Measurements from ENCODE around the gene GRN.
A peak's percentile ranks its signal among the peaks of the same experiment; 100 is the strongest.

The GRN gene

DNA sequence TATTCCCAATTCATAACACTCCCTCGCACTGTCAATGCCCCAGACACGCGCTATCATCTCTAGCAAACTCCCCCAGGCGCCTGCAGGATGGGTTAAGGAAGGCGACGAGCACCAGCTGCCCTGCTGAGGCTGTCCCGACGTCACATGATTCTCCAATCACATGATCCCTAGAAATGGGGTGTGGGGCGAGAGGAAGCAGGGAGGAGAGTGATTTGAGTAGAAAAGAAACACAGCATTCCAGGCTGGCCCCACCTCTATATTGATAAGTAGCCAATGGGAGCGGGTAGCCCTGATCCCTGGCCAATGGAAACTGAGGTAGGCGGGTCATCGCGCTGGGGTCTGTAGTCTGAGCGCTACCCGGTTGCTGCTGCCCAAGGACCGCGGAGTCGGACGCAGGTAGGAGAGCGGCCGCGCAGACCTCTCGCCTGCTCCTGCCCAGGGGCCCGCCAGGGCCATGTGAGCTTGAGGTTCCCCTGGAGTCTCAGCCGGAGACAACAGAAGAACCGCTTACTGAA lies at the start of gene GRN:
Gene GRN (plus strand): TSS at position 364 of the 515 bp plus-strand sequence. CDS start 3,863 bp downstream, outside the sequence.
- peak; percentile 57 to 83 (median 65) for DNase-seq (ENCODE audit: low read depth in 4 of 4, low spot score in 1 of 4)

DNA sequence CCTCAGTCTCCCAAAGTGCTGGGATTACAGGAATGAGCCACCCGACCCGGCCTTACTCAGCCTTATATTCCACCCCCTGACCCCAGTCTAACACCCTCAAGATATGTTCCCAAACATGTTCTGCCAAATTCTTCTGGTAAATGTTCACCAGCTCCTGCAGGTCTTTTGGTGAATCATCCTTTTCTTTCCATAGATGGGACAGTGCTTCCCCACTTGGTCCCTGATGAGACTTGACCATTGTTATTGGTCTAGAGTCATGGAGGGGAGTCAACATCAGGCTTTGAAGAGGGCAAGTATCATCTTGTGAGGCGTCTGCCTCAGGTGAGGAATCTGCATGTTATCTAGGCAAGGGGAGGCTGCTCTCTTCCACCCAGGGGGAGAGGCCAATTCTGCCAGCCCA lies 47.1 kb upstream of the GRN start:
- DNase-seq (ENCODE audit: low read depth in 4 of 4, low spot score in 1 of 4), result no peak

DNA sequence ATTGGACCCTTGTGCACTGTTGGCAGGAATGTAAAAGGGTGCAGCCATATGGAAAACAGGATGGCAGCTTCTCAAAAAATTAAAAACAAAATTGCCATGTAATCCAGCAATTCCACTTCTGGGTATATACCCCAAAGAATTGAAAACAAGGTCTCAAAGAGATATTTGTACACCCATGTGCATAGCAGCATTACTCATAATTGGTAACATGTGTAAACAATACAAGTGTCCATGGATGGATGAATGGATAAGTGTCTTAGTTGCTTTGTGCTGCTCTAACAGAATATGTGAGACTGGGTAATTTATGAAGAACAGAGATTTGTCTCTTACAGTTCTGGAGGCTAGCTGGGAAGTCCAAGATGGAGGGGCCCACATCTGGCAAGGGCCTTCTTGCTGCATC lies 40.5 kb upstream of the GRN start:
- no peak for DNase-seq (ENCODE audit: low read depth in 4 of 4, low spot score in 1 of 4)

DNA sequence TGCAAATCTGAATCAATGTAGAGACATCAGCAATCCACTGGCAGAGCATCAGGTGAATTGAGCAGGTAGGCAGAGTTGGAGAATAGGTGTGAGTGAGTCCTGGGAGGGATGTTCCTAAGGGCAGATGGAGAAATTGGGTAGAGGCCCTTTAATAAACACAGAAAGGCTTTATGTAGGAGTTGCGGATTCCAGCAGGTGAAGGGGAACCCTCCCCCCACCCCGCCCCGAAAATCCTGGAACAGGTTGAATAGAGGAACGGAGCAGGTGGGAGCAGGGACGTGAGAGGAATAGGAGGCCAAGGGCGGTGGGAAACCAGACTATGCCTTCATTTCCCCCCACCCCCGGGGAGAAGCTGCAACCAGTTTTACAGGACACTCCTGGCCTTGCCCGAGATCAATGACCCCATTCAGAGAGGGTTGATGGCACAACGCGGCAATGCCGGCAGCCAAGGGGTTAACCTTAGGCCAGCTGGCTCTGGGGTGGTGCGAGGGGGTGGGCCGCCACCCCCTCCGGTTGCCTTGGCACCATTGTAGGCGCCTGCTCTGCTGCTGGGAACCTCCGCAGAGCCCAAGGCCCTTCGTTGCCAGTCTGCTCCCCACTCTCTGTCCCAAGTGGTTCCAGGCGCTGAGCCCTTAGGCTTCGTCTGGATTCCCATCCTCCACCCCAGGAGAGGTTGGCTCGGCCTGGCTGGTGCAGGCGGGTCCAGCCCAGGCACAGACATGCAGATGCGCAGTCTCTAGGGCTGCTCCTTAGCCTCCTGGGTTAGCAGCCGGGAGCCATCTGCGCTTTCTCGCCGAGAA lies 37.5 kb upstream of the GRN start:
- DNase-seq (ENCODE audit: low read depth in 4 of 4, low spot score in 1 of 4), result no peak

DNA sequence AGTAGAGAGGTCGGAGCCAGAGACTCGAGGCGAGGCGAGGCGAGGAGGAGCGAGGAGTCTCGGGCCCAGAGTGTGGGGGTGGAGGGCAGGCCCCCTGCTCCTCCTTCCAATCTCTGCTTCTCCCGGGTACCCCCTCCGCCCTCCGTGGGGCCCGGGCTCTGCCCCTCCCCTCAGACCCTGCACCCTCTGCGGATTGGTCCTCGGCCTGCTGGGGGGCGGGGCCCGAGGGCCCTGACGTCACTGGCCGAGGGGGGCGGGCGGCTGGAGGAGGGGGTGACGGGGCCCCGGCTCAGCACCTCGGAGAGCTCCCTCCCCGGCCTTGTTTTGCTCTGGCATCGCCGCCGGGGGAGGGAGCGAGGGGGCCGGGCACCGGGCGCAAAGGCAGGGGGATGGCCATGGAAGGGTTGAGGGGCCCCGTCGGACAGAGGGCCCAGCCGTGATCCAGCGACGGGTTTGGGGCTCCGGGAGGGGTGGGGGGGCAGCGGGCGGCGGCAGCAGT lies 36.7 kb upstream of the GRN start, which contains the start of gene RUNDC3A:
Gene RUNDC3A (plus strand): TSS at position 282 of the 499 bp plus-strand sequence. CDS start 232 bp downstream, outside the sequence.
- DNase-seq (ENCODE audit: low read depth in 4 of 4, low spot score in 1 of 4), result peak; percentile 61 to 76 (median 72)

DNA sequence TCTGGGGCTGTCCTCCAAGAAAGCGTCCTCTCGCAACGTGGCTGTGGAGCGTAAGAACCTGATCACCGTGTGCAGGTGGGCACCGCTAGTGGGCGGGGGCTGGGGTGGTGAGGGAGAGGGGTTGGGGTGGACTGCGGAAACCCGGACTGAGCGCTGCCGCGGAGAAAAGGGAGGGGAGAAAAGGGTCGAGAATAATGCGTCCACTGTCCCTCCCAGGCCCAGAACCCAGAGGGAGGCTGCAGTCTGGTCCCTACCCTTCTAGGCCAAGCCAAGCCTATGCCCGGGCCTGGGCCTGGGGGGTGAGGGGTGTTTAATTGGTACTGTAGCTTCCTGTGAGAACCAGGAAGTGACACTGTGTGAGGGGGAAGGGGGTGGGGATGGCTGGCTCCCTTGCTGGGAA lies 36.2 kb upstream of the GRN start:
- DNase-seq (ENCODE audit: low read depth in 4 of 4, low spot score in 1 of 4), result no peak

DNA sequence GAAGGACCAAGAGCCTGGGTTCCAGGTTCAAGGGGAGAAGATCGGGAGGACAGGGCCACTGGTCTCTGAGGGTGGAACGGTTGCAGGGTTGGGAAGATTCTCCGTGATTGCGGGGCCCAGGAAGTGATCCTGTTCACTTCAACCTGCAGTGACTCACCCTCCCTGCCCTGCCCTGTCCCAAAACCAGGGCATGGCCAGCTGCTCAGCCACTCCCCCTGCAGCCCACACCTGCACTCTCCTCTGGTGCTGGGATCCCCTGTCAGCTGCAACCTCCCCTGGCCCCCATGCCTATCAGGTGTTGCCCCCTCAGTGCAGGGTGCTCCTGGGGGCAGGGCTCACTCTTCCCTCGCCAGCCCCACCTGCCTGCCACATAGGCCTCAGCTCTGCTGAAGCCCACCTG lies 35.6 kb upstream of the GRN start:
- DNase-seq (ENCODE audit: low read depth in 4 of 4, low spot score in 1 of 4), result no peak

DNA sequence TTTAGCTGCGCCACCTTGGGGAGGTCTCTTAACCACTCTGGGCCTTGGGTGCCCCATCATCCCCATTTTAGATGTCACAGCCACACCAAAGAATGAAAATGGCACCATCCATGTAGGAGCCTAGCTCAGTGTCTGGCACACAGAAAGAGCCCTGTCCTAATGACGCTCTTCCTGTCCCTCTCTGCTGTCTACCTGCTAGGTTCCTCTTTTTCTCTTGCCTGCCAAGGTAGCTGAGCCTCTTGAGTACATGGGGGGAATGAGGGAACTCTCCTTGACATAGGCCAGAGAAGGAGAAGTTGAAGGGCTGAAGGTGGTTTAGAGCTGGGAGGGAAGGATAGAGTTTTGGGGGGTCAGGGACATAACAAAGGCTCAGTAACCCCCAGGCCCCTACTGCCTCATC lies 34.9 kb upstream of the GRN start:
- no peak for DNase-seq (ENCODE audit: low read depth in 4 of 4, low spot score in 1 of 4)

DNA sequence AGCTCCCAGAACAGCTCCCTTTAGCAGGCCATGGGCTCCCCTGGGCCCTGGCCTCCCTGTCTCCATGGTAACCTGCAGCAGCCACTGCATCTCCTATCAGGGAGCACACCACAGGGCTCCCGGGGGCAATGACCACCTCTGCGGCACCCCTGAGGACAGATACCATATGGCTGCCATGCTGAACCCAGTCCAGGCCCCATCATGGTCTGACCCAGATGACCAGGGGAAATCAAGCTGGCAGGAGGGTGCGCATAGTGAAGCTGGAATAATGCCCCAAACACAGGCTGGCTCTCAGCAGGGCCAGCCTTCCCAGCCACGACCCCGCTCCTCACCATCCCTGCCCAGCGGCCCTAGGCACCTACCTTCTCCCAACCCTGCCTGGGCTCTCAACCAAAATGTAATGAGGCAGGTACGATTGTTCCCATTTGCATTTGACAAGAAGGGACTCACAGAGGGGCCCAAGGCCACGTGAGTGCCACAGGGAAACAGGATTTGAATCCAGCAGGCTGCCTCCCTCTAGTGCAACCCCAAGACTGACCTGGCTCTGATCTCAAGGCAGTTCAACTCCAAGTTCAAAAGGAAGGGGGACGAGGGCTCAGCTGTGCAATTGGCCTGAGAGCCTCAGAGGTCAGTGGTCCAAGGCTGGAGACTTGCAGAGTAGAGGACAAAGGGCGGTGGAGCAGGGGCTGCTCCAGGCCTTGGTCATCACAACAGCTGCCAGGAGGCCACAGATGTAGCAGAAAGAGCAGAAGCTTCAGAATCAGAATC lies 34.3 kb upstream of the GRN start:
- DNase-seq (ENCODE audit: low read depth in 4 of 4, low spot score in 1 of 4), result no peak

DNA sequence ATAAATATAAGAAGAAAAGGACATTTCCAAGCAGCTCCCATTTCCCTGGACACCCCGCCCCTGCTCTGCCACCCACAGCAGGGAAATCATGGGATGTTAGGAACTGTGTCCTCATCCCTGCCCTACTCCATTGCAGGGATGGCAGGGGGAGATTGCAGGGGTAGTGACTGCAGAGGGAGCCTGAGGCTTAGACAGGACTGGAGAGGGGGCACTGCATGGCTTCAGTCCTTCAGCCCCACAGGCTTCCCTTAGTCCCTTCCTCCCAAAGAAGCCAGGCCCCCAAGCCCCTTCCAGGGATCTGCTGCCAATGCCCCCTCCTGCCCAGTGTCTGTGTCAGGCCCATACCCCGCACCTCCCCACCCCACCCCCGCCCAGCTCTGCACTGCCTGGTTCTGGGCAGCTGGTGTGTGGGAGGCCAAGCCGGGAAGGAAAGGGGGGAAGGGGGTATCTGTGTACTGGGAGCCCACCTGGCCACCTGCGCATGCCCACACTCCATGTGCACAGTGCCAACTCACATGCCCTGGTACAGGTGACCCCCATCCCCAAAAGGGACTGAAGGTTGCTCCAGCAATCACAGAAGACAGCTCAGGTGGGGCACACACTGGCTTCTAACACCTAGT lies 33.4 kb upstream of the GRN start:
- DNase-seq (ENCODE audit: low read depth in 4 of 4, low spot score in 1 of 4), result no peak

DNA sequence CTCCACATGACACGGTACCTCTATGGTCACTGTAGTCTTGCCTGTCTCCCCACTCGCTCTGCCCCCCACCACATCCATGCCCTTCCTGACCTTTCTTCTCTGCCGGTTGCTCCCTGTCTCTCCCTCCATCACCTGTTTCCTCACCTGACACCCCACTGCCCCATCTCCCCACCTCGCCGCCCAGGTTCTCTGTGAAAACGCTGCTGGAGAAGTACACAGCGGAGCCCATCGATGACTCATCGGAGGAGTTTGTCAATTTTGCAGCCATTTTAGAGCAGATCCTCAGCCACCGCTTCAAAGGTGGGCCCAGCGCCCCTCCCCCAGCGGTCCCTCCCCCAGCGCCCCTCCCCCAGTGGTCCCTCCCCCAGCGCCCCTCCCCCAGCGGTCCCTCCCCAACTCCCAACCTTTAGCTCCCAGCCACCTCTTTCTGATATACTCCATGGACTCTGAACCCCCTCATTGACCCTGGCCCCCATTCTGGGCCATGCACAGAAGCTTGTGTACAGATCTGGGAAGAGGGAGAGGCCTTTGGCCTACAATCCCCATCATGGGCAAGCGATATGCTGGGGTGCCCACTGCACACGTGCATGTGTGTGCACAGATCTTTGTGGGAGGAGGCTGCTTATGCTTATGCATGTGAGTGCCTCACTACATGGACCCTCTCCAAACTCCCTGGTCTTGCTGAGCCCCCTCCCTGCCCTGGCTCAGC lies 32.6 kb upstream of the GRN start:
- no peak for DNase-seq (ENCODE audit: low read depth in 4 of 4, low spot score in 1 of 4)

DNA sequence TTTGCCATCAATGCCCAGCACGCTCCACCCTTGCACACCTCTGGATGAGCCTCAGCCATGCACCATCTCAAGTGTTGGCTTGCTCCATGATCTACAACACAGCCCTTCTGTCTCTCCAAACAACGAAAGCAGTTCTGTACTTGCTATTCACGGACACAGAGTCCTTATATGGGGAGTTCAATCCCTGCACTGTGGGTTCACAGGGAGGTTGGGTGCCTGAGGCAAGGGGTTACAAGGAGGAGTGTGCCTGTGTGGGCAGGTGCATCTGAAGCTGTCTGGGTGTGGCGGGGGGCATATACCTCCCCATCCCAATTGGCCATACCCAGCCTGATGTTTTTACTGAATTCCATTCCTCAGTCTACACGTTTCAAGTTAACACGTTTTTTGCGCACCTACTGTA lies 31.1 kb upstream of the GRN start:
- no peak for DNase-seq (ENCODE audit: low read depth in 4 of 4, low spot score in 1 of 4)

DNA sequence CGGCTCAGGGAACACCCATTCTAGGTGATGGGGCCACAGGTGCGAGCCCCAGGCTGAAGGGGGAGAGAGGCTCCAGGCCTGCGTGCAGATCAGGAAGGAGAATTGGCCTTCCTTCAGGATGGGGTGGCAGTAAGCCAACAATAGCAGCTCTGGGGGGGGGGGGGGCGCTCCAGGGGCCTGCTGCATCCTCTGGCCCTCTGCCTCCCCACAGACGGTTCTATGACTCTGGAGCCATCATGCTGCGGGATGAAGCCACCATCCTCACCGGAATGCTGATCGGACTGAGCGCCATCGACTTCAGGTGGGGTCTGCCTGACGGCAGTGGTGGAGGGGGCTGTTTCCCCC lies 30.6 kb upstream of the GRN start:
- no peak for DNase-seq (ENCODE audit: low read depth in 4 of 4, low spot score in 1 of 4)

DNA sequence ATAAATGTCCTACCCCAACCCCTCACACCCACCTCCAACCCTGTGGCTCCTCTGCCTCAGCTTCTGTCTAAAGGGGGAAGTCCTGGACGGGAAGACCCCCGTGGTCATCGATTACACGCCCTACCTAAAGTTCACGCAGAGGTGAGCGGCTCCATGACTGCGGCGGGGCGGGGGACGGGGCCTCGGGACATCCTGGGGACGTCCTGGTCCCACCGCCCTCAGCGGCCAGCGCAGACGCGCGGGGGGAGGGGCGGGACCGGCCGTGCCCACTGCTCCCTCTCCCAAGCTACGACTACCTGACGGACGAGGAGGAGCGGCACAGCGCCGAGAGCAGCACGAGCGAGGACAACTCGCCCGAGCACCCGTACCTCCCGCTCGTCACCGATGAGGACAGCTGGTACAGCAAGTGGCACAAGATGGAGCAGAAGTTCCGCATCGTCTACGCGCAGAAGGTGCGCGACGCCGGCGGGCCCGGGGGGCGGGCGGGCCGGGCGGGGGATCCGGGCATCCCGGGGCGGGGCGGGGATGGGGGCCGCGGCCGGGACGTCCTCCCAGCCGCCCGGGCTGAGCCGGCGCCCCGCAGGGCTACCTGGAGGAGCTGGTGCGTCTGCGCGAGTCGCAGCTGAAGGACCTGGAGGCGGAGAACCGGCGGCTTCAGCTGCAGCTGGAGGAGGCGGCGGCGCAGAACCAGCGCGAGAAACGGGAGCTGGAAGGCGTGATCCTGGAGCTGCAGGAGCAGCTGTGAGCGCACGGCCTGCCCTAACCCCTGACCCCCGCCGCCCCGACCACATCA lies 30.0 kb upstream of the GRN start:
- DNase-seq (ENCODE audit: low read depth in 4 of 4, low spot score in 1 of 4), result peak in 1 of 4 experiments; percentile 50

DNA sequence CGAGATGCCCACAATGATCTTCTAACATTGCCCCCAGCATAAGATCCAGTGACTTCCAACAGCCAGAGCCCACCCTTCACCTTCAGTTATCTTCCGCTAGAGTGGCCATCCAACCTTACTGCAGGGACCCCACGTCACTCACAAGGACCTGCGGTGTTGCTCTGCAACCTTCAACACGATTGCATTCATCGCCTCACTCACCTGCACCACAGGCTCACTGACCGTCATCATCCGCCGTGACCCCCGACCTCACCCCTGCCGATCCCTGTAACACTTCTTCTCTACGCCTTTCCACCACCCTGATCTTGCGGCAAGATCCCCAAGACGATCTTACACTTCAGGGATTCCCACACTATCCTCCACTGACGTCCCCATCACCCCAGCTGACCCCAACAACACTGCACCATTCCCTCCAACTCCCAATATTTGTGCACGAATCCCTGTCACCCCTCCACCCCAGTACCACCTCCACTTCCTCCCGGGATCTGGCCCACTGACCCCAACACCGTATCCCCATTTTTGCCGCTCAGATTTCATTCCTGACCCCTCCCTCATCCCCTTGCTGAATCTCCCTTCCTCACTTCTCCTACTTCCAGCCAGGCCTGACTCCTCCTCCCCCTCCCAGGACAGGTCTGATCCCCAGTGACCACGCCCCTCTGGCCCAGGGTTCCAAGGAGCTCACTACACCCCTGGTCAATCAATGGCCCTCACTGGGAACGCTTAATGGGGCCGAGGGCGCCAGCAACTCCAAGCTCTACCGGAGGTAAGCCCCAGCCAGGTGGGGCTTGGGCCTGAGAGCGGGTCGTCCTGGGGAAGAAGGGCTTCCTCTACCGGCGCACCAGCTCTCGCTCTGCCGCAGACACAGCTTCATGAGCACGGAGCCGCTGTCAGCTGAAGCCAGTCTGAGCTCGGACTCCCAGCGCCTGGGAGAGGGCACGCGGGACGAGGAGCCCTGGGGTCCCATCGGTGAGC lies 29.1 kb upstream of the GRN start:
- no peak for DNase-seq (ENCODE audit: low read depth in 4 of 4, low spot score in 1 of 4)

DNA sequence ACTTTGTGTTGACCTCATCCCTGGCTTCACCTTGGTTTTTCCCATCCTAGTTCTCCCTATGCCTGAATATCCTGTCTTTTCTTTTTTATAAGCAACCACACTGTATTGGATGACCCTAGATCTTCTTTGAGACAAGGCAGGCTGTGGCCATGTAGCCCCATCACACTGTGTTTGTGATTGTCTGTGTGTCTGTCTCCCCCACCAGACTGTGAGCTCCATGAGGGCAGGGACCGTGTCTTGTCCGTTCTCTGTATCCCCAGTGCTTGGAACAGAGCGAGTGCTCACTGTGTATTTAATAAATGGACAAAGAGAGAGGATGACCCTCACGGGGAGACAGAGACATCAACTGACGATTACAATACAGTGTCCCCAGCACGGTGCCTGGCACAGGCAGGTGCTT lies 27.6 kb upstream of the GRN start:
- DNase-seq (ENCODE audit: low read depth in 4 of 4, low spot score in 1 of 4), result no peak

DNA sequence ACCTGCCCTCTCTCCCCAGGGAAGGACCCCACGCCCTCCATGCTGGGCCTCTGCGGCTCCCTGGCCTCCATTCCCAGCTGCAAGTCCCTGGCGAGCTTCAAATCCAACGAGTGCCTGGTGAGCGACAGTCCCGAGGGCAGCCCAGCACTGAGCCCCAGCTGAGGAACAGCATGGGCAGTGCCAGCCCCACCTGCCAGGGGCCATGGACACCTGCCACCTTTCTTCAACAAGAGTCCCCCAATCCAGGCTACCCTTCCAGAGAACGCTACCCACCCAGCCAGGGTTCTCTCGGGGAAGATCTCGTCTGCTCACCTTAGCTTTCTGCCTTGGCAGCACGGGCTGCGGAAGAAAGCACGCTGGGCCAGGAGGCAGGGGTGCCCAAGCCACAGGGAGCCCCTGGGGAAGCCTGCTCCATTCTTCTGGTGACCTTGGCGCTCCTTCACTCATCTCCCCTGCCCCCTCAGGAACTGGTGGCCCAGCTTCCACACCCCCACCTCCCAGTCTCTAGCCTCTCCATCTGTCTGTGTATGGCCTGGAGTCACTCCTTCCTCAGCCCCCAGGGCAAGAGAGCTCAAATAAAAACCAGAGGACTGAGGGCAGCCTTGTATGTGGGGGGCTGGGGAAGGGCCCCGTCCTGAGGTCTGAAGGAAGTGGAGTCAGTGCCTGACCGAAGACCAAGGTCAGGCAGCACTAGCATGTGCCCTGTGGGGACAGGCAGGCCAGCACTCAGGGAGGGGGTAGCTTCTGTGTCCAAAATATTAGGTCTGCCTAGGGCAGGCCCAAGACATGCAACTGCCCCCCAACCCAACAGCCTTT lies 26.8 kb upstream of the GRN start:
- DNase-seq (ENCODE audit: low read depth in 4 of 4, low spot score in 1 of 4), result no peak

DNA sequence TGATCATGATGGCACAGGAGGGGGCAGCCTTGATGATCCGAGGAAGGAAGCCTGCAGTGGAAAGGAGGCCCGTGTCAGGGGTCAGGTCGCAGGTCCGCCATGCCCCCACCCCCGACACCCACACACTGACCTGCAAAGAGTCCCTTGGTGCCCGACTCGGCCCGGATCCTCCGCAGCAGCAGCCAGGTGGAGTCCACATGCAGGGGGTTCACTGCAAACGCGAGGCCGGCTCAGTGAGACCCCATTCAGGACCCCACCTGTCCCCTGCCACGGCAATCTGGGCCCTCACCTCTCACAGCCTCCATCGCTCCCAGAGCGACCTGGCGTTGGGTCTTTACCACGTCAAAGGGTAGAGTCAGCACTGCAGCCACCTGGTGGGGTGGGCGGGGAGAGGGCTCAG lies 25.0 kb upstream of the GRN start:
- no peak for DNase-seq (ENCODE audit: low read depth in 4 of 4, low spot score in 1 of 4)

Data from stimulated activated CD4-positive, alpha-beta T cell treated with anti-CD3 and anti-CD28 coated beads, Interleukin-1b, Interleukin-23, amount 100 ng/mL, for 24 hours (primary cell).